MM.1S (cell line): ENCODE data around the gene LRRTM4.

Experiments
- CTCF ChIP-seq: fragments of 300-600 bp; sonication (generic); IDR thresholded peaks from 2 replicates; pipeline ENCODE4 v1.5.1; 2016; ENCODE audit warnings: antibody characterized with exemption, low read length, mixed read lengths
- EZH2 ChIP-seq: fragments of 300-600 bp; sonication (generic); optimal IDR thresholded peaks from 2 replicates; pipeline ENCODE3; 2017; ENCODE audit warnings: low read depth, mild to moderate bottlenecking, antibody characterized with exemption, low read length, mixed read lengths
- EZH2phosphoT487 ChIP-seq: fragments of 300-600 bp; sonication (generic); IDR thresholded peaks from 2 replicates; pipeline ENCODE4 v1.6.1; 2018; ENCODE audit warnings: antibody characterized with exemption, low read length

GRCh38 chr2:77013953-77014352, 508.2 kb downstream of the LRRTM4 start:
- TF ChIP-seq CTCF (no peak), EZH2 (no peak), EZH2phosphoT487 (no peak)
